T47D (cell line): ENCODE data around the gene MIPOL1.

ENCODE experiments used
- DNase-seq, 2 experiments: peaks; one replicate each; pipeline versions ENCODE4 v3.0.0 to v3.0.0-alpha.2; 2011 to 2012; ENCODE audit warnings: low read depth in 1 of 2, low spot score in 1 of 2
- JUND ChIP-seq: IDR thresholded peaks from 2 replicates; pipeline ENCODE4 v1.6.1; 2012; ENCODE audit warnings: low read depth
- in situ Hi-C: cut with HindIII; loops from 2 replicates; pipeline ENCODE4 v1.10.0; 2016; ENCODE audit warnings: low sequenced_read_pairs, low pct_unique_long_range_greater_than_20kb

The MIPOL1 gene

DNA sequence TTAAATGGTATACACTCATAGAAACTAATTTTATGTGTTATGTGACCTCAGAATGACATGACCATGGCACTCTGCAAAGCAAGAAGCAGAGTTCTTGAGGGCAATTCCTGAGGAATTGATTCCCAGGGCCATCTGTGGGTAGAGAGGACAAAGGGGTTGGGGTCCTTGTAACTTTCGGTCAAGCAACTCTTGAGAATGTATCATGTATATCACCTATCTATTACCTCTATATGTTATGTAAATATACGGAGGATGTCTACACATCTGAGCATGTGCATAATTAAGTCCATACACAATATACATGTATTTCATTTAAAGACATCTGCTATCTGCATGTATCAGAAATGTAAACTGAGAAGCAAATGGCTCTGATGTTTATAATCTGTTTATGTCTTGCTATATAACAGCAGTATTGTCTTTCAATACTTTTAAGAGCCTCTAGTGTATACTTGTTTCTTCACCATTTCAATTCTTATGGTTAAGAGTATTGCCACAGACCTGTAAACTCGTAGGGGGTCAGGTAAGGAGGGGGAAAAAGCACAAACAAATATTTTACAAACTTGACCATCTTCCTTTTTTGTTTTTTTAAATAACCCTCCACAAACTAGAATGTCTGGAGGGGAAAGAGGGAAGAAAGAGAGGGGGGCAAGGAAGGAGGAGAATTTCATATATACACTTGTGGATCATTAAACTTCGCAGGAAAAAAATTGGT is 392.8 kb downstream of the MIPOL1 start:
- in situ Hi-C loops: no loop called here
- DNase-seq: peak in 1 of 2 experiments; percentile 74
- no peak for TF ChIP-seq JUND

DNA sequence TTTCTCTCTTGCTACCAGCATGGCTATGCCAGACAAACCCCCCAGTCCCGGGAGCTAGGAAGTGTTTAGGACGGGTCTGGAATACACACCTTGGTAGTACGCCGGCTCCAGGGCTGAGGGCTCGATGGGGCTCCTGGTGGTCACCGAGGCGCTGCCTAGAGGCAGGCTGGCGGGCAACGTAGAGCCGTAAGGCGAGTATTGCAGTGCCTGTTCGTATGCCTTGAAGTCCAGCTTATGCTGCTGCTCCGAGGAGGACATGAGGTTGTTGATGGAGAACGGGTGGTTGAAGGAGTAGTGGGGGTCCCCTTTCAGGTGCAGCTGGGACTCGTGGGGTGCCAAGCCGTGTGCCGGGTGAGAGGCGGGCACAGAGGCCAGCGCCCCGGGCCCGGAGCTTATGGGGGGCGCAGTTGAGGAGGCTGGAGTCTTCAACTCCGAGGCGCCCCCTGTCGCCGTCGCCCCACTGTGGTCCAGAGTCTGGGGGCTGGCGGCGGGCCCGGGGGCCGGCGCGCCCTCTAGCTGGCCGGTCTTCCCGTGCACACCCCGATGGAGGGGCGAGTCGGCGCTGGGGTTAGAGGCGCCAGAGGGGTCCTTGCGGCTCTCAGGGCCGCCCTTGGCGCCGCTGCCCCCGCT is 393.7 kb downstream of the MIPOL1 start:
- in situ Hi-C loops: no loop called here
- peak in 1 of 2 experiments; percentile 87 for DNase-seq
- TF ChIP-seq JUND: no peak

DNA sequence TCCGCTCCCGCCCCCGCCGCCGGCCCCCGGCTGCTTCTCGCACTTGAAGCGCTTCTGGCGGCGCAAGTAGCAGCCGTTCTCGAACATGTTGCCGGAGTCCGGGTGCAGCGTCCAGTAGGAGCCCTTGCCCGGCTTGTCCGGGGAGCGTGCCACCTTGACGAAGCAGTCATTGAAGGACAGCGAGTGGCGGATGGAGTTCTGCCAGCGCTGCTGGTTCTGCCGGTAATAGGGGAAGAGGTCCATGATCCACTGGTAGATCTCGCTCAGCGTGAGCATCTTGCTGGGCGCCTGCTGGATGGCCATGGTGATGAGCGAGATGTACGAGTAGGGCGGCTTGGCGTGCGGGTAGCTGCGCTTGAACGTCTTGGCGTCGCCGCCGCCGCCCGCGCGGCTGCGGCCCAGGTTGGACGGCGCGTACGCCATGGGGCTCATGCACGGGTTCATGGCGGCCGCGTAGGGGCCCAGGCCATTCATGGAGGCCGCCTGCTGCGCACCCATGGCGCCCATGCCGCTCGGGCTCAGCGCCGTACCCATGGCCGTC is 394.3 kb downstream of the MIPOL1 start:
- peak; percentile 31; the same call in 1 of the 2 replicates for TF ChIP-seq JUND
- in situ Hi-C loops: no loop called here
- DNase-seq: peak in 1 of 2 experiments; percentile 89

- peak in 1 of 2 experiments; percentile 86 for DNase-seq
- in situ Hi-C loops: no loop called here
- TF ChIP-seq JUND: no peak
Measured at GRCh38 chr14:37592482-37593408, 395.0 kb downstream of the MIPOL1 start.

DNA sequence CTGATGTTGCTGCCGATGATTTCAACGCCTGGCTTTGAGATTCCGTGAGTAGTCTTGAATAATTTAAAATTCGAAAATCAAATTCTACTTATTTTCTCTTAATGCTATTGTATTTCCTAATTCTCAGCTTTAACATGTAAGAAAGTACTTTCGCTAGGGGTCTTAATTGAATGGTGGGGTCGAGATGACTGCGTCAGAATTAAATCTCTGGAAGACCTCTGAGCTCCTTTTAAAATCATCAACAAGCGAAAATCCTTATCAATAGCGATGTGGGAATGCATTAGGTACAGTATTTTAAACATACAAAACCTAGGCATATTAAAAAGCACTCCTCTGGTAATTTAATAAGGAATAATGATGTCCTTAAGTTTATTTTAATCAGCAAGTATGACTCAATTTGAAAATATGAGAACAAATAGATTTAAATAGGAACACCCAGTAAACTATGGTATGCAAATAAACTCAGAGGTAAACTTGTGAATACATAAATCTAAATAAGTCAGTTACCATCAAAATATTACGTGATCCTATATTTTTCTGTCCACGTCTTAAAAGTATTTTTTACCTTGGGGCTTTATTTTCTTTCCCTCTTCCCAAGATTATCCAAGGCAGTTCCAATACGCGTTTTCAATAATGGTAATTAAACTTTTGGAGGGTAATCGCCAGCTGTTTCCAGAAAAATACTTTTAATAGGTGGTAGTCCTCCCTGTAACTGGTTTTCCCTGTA is 395.9 kb downstream of the MIPOL1 start:
- no peak for DNase-seq
- in situ Hi-C loops: no loop called here
- TF ChIP-seq JUND: peak; percentile 10; the same call in 1 of the 2 replicates

- no peak for TF ChIP-seq JUND
- in situ Hi-C loops: no loop called here
- peak in 1 of 2 experiments; percentile 100 for DNase-seq
Measured at GRCh38 chr14:37594238-37594970, 396.7 kb downstream of the MIPOL1 start.

GRCh38 chr14:37594971-37595808 is 397.5 kb downstream of the MIPOL1 start, which contains the start of the genes FOXA1 and TTC6:
Gene FOXA1 (minus strand): TSS chr14:37595249. CDS start chr14:37594972, 277 bp downstream.
Gene TTC6 (plus strand): TSS chr14:37595629. CDS start chr14:37622065, 26,436 bp downstream.
- TF ChIP-seq JUND: no peak
- DNase-seq: peak; percentile 95 to 97
- in situ Hi-C loops: no loop called here

DNA sequence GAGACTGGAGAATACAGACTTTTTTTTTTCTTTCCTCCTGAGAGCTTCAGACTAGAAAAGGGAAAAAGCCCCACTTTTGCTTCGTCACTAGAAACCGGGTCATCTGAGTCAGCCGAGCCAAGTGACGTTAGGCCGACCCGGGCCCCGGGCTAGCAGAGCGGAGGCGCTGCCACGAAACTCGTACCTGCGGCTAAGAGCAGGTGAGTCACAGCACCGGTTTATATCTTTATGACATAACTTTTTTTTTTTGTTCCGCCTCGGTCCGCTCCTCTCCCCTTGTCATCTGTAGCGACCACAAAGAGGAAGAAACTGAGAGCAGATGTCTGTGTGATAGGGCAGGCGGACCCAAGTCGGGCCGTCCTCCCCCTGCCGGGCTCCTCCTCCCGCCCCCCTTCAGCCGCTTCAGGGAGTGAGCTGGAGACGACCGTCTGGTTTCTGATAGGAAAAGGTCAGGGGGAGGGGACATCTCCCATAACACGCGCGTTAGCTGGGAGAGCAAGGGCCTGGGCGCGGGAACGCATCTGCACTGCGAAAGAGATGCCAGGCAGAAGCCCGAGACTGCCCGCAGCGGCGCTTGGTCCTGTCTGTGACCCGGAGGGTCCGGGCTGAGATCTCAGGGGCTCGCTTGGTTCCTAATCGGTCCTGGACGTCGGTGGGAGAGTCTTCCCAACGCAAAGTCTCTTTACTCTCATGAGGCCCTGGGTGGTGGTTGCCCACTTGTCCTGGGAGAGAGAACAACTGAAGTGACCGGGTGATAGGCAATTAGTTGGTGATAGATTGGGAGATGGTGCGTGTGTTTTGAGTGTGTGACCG is 398.3 kb downstream of the MIPOL1 start:
- in situ Hi-C loops: no loop called here
- peak in 1 of 2 experiments; percentile 94 for DNase-seq
- TF ChIP-seq JUND: peak; percentile 23; the same call in 1 of the 2 replicates

DNA sequence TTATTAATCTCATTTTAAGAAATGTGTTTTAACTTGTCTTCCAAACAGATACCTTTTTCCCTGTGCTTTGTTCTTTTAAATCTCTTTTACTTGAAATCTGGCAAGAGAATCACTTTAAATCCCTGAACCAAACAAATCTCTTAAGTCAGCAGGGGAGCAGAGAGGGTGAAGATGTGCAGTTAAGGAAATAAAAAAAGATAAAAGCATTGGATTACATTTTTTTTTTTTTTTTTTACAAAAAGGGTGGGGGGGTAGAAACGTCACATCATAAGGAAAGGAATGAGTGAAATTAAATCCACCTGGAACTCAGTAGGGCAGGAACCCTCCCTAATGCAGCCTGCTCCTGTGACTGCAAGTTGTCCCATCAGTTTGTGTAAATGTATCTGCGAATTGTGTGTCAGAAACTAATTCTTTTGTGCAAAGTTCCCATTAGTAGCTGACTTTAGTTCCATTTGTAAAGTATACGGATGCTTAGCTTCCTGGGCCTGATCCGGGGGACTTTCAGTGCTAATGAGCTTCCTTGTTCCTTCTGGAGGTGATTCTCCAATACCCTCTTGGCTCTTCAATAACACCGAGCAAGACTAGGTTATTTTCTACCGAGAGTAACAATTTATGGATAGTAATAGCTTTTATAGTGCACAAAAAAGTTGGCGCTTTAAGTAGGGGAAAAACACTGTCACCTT is 399.2 kb downstream of the MIPOL1 start:
- no peak for TF ChIP-seq JUND
- DNase-seq: no peak
- in situ Hi-C loops: no loop called here
